Raji (cell line): ENCODE measurements around the gene KRT80.

Source experiments
- POLR2A ChIP-seq: IDR thresholded peaks from 2 replicates; pipeline ENCODE4 v1.6.1; 2011; ENCODE audit warnings: low read depth, low read length, control low read depth; ENCODE audit not compliant: insufficient read depth

The KRT80 gene

DNA sequence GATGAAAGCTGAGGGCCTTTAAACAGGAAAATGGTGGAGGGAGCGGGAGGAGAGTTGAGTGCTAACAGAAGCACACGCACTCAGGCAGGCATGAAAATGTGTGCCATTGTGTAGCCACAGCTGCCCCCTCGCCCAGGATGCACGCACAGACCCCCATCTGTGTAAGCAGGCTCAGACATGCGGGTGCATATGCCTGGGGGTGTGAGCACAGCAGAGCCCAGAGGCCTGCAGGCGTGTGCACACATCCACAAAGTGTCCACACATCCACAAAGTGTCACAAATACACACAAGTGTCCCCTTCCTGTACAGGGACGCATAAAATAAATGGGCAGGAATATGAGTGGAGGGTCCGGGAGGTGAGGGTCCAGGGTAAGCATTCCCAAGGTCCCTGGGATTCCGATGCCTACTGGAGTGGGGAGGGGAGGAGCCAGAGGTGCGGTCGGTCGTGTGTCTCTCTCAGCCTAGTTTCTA, 40.4 kb upstream of the KRT80 start:
- no peak for TF ChIP-seq POLR2A

DNA sequence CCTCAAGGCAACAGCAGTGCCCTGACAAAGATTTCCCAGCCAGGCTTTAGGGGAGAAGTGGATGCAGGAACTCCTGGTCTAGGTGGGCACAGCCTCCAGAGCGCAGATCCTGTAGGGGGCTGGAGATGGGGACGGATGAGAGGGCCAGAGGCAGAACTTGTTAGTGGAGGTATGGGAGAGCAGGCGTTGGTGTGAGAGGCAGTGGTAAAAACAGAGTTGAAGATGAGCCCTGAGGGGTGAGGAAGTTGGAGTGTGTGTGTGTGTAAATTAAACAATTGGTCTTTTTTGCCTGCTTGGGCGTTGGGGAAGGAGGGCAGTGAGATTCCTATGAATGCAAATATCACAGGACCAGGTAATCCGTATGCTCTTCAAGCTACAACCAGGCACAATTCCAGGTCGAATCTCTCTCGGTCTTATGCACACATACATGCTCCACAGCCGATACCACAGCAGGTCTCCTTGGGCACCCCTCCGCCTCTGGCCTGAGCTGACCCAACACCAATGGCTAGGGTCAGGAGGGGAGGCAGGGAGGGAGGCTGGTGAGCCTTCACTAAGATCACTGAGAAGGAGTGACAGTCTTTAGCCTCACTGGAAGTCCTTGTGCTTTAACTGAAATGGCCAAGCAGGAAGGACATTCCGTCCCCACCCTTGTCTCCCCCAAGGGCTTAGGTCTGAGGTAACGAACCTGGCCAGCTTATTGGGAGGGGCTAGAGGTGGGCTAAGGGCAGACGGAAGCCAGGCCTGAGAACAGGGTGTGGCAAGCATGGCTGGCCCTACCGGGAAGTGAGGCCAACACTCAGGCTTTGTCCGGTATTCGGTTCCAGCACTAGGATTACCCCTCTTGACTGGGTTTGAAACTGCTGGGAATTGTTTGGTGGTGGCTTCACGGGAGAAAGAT, 39.7 kb upstream of the KRT80 start:
- TF ChIP-seq POLR2A: no peak

DNA sequence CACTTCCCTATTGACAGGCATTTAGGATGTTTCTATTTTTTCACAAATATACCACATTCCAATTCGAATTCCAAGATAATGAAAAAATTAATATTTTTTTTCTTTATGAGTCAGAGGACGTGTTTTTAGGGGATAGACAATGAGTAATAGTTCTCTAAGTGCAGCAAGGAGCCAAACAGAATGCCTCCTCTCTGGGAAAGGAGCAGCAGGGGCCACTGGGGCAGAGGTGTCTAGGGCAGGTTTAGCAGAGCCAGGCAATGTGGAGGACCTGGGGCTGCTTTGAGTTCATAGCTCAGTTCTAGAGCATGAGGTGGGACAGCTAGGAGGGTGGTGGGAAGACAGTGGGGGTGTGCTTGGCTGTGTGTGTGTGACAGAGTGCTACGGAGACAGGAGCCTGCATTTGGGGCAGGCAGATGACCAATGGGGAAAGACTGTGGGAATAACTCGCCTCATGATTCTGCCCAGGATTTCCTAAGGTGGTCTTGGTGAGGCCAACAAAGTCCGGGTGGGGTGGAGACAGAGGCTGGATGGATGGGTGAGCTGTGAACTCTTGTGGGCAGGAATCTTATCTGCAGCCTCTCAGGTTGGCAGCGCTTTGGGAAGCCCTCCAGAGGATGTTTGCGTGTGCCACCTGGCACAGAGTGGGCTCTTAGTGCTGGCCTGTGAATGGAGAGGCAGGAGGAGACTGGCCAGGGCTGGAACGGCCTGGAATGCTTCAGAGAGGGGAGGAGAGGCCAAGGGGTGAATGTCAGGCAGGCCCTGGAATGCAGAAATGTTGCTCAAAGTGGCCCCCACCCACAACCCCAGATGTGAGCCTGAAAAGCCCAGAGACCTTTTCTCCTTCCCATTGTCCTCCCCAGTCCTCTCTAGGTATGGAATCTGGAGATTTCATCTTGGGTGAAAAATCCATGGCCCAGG, 38.8 kb upstream of the KRT80 start:
- TF ChIP-seq POLR2A: no peak

DNA sequence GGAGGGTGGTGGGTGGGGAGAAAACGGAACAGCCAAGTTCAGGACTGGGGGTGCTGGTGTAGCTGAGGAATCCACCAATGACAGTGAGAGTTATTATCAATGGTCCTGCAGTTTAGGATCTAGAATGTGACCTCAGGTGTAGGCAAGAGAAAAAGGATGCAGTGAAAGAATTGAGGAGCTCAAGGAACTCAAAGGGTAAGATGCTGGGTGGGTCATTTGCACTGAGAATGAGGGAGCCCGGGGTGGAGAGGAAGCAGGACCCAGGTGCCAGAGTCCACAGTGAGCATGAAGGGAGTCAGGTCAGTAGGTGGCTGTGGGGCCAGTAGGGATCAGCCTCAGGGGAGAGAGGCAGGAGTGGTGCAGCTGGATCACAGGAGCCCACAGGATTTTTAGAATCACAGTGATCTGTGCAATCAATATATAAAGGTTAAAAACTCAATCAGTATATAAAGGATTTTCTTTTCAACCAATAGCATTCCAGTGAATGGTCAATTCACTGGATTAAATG, 38.1 kb upstream of the KRT80 start:
- no peak for TF ChIP-seq POLR2A

DNA sequence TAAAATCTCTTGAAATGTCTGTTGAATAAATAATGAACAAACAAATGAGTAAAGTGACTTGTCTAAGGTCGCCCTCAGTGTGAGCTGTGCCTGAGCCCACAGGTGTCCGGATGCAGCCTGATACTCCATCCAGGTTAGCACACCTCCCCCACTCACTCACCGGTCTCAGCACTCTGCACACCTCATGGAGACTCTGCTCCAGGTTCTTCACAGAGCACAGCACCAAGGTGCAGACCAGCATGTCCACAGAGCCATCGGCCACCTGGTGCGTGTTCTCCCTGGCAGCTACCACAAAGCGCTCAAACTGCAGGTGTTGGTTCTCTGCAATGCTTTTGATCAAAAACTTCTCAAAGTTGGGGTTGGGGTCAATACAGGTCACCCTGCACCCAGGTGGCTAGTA, 37.1 kb upstream of the KRT80 start:
- no peak for TF ChIP-seq POLR2A

DNA sequence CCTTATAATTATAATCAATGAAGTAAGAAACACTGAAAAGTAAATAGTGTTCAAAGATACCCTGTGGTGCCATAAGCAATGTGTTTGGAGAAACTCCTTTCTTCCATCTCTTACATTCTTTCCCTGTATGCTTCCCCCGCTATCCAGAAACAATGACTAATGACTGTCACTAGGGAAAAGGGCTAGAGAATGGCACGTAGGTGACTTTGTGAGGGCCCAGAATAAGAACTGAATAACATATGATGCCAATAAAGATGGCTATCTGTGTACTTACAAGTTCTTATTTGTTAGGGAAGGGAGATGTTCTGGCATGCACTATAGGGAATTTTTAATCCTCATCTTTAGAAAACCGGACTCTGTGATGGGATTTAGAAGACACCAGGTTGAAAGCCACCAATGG, 36.6 kb upstream of the KRT80 start:
- TF ChIP-seq POLR2A: no peak

DNA sequence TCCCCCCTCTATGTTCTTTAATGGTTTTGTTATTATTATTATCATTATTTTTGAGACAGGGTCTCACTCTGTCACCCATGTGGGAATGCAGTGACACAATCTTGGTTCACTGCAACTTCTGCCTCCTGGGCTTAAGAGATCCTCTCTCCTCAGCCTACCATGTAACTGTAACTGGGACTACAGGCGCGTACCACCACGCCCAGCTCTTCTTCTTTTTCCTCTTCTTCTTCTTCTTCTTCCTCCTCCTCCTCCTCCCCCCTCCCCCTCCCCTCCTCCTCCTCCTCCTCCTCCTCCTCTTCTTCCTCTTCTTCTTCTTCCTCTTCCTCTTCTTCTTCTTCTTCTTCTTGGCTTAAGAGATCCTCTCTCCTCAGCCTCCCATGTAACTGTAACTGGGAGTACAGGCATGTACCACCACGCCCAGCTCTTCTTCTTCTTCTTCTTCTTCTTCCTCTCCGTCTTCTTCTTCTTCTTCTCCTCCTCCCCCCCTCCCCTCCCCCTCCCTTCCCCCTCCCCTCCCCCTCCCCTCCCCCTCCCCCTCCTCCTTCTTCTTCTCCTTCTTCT, 35.9 kb upstream of the KRT80 start:
- no peak for TF ChIP-seq POLR2A

DNA sequence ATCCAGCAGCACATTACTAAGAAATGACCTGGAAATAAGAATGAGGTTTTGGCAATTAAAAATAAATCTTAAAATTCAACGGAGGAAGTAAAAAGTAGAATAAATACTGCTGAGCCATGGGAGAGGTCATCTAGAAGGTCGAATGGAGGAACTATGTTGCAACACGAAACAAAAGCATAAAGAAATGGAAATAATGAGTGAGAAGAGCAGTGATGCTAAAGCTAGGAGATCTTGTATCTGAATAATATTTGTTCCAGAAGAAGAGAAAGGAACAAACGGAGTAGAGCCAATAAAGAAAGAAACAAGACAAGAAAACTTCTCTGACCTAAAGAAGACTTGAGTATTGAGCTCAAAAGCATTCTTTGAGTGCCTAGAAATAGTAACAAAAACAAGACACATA, 34.6 kb upstream of the KRT80 start:
- TF ChIP-seq POLR2A: no peak

DNA sequence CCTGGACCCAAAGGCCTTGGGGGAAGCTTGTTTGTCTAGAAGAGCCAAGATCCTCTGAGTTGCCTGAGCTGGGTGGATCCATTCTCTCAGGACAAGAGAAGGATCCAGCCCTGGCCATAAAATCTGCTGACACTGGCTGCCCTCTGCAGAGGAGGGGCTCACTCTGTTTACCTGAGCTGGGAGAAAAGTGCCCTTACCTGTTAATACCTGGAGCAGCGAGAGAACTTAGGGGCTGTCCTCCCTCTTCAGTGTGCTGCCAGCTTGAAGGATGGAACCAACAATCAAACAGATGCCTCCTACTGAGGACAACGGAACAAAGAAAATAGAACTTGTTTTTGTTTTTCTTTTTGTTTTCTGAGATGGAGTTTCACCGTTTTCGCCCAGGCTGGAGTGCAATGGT, 33.9 kb upstream of the KRT80 start:
- no peak for TF ChIP-seq POLR2A

DNA sequence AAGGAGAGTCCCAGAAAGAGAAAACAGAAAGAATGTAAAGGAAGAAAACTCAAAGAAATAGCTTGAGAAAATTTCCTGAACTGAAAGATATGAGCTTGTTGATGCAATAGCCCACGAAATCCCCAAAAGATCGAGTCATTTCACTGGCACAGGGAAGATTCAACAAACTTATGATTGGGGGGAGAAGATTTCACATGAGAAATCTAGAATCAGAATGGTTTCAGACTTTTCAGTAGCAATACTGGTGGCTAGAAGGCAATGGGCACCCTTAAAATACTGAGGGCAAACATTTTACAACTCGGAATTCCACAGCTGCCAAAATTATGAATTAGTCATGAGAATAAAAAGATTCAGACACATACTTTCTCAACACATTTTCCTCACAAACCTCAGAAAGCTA, 32.3 kb upstream of the KRT80 start:
- TF ChIP-seq POLR2A: no peak

DNA sequence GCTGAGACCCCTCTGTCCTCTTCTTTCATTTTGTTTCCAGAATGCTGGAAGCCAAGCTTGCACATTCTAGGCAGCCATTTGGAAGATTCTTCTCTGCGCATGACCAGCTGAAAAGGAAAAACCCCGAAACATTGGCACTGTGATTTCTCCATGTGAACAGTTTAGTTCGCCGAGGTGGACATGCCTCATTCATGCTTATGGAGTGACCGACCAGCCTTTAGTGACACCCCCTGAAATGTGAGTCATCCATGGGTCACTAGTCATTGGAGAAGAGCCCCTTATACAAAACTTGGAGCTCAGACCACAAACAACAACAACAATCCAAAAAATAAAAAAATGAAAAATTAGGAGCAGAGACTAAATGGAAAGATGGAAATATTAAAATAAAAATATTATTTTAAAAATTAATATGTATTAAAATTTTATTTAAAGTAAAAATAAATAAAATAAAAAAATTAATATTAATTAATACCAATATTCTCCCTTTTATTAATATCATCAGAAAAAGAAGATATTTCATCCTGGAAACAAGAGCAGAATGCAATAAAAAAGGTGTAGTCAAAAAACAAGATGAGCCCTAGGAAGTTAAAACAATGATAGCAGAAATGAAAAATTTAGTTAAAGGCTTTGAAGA, 31.7 kb upstream of the KRT80 start:
- no peak for TF ChIP-seq POLR2A

DNA sequence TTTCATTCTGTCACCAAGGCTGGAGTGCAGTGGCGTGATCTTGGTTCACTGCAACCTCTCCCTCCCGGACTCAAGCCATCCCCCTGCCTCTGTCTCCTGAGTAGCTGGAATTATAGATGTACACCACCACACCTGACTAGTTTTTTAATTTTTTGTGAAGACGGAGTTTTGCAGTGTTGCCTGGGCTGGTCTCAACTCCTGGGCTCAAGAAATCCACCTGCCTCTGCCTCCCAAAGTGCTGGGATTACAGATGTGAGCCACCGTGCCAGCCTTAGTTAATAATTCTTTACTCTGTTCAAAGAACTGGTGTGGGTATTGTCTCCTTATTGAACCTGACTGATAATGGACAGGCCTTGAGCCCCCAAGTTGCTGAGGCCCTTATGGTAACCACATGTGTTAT, 30.9 kb upstream of the KRT80 start:
- TF ChIP-seq POLR2A: no peak

DNA sequence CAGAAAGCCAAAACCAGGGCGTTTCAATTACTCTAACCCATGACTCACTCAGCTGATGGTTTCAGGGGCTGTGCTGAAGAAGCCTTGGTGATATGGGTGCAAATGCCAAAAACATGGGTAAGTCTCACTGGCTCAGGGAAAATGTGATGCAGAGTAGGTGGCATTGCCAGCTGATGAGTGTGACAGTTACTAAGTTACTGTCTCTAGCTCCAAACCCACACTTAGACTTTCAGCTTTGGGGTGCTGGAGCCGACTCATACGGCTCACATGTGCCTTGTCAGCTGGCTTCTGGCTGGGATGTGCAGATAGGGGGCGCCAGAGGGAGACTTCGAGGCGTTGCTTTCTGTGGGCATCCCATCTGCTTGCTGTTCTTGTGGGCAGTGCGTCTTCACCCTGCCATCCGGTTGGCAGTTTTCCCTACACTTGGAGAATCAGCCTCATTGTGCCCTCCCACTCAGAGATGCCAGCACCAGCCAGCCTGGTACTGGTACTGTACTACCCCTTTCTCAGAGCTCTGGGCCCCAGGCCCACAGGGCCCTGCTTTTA, 30.2 kb upstream of the KRT80 start:
- no peak for TF ChIP-seq POLR2A

DNA sequence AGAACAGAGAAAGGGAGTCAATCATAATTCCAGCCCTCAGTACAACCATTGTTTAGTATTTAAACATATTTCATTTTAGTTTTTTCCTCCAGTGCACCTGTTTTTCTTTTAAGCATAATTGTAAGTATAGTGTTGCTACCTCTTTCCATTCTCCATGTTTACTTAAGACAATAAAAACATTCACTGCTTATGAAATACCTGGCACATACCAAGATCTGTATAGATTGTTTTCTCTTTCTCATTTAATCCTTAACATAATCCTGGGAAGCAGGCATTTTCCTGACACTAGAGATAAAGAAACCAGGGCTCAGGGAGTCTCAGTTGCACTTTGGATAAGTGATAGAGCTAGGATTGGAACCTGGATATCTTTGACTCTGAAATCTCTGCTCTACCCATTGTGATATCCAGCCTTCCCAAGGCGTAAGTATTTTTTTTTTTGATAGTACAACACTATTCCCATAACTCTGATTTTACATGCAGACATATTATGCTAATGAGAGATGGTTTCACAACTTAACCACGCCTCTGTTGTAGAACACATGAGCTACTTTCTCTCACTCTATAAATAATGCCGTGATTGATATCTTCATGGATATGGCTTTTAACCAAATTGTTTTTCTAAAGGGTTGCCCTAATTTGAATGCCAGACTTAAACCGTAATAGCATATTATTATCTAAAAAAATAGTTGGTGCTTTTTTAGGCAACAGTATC, 29.4 kb upstream of the KRT80 start:
- TF ChIP-seq POLR2A: no peak
